WERI-Rb-1 (cell line): ENCODE results near the gene GRIN2A.

Experiments used
- DNase-seq: peaks from one replicate; pipeline ENCODE4 v3.0.0-alpha.2; 2020
- H3K27ac ChIP-seq: fragments of 250-450 bp; sonication (Bioruptor Pico); 2 replicates; pipeline ENCODE4 v1.5.1; 2020; ENCODE audit warnings: mild to moderate bottlenecking, moderate library complexity
- H3K27me3 ChIP-seq: fragments of 250-450 bp; sonication (Bioruptor Pico); 2 replicates; pipeline ENCODE4 v1.5.1; 2021; ENCODE audit warnings: mild to moderate bottlenecking, low read depth, moderate library complexity; ENCODE audit not compliant: insufficient read depth, severe bottlenecking
- H3K36me3 ChIP-seq: fragments of 250-450 bp; sonication (Bioruptor Pico); 2 replicates; pipeline ENCODE4 v1.5.1; 2020; ENCODE audit warnings: mild to moderate bottlenecking, moderate library complexity
- H3K4me3 ChIP-seq: 2 replicates; pipeline ENCODE4 v1.5.1; 2011; ENCODE audit warnings: low read depth, mild to moderate bottlenecking, control low read depth, low read length
- H3K9me3 ChIP-seq: fragments of 250-450 bp; sonication (Bioruptor Pico); 2 replicates; pipeline ENCODE4 v1.5.1; 2021; ENCODE audit warnings: mild to moderate bottlenecking, moderate library complexity; ENCODE audit not compliant: severe bottlenecking
- CTCF ChIP-seq: IDR thresholded peaks from 2 replicates; pipeline ENCODE4 v1.5.1; 2011; ENCODE audit warnings: low read depth, mild to moderate bottlenecking, control low read depth, inconsistent platforms, low read length

The GRIN2A gene

GRCh38 chr16:10078541-10078949 lies 103.7 kb downstream of the GRIN2A start:
- peak; percentile 49; the same call in 1 of the 2 replicates for TF ChIP-seq CTCF
- Histone ChIP-seq H3K9me3 (no peaks in the 10 kb centered on the region), H3K36me3 (no peaks in the 10 kb centered on the region), H3K4me3 (no peak overlapping the region), H3K27ac (no peak overlapping the region), H3K27me3 (no peaks in the 10 kb centered on the region)
- peak; percentile 70 for DNase-seq

GRCh38 chr16:10077861-10078260 lies 104.4 kb downstream of the GRIN2A start:
- no peak for DNase-seq
- no peaks in the 10 kb centered on the region for H3K9me3 ChIP-seq
- no peaks in the 10 kb centered on the region for H3K27me3 ChIP-seq
- no peak for TF ChIP-seq CTCF
- H3K27ac ChIP-seq, result no peak overlapping the region
- no peak overlapping the region for H3K4me3 ChIP-seq
- H3K36me3 ChIP-seq, result no peaks in the 10 kb centered on the region

GRCh38 chr16:10076037-10076436 lies 106.2 kb downstream of the GRIN2A start:
- no peaks in the 10 kb centered on the region for H3K36me3 ChIP-seq
- H3K4me3 ChIP-seq, result no peak overlapping the region
- no peaks in the 10 kb centered on the region for H3K9me3 ChIP-seq
- no peak for DNase-seq
- H3K27me3 ChIP-seq, result no peaks in the 10 kb centered on the region
- TF ChIP-seq CTCF, result no peak
- H3K27ac ChIP-seq, result no peak overlapping the region

GRCh38 chr16:10070591-10070990 lies 111.6 kb downstream of the GRIN2A start:
- Histone ChIP-seq H3K9me3 (no peaks in the 10 kb centered on the region), H3K4me3 (no peak overlapping the region), H3K27ac (peak overlapping the region; percentile 78), H3K36me3 (no peaks in the 10 kb centered on the region), H3K27me3 (no peaks in the 10 kb centered on the region)
- TF ChIP-seq CTCF, result no peak
- peak; percentile 63 for DNase-seq

GRCh38 chr16:10069374-10069773 lies 112.9 kb downstream of the GRIN2A start:
- Histone ChIP-seq H3K27me3 (no peaks in the 10 kb centered on the region), H3K36me3 (no peaks in the 10 kb centered on the region)
- no peak for DNase-seq

More at GRCh38 chr16:10069374-10069773, 112.9 kb downstream of the GRIN2A start:
- H3K4me3 ChIP-seq, result no peak overlapping the region
- H3K27ac ChIP-seq, result peak overlapping the region; percentile 78
- no peak for TF ChIP-seq CTCF
- H3K9me3 ChIP-seq, result no peaks in the 10 kb centered on the region
